ENCODE data around the gene PRKCB.
"Not testable (repeated sequence)": the region's sequence is repeated elsewhere in the genome, so short reads cannot be mapped to it uniquely, and the experiment has no call there.

The PRKCB gene

DNA sequence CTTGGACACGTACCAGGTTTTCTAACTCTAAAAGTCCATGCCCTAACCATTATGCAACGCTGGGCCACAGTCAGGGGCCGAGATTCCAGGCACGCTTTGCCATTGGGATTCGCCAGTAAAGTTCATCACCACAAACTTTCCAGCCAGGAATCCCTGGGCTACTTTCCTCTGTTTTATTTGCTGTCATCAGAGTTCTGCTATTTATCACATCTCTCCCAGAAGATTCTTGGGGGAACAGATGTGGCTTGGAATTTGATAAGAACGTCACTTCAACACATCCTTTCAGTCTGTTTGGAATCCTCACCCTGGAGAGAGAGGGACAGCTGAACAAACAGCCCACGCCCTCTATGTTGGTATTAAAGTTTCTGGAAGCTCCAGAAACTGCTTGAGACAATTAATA is 310.7 kb downstream of the PRKCB start:
- Histone ChIP-seq H3K4me3 (ENCODE audit: low read length) (no peak overlapping the region), H3K4me2 (ENCODE audit: low read length) (no peak overlapping the region), H4K20me1 (ENCODE audit: insufficient read depth, low read length) (no peaks in the 10 kb centered on the region), H2AFZ (ENCODE audit: low read depth, low read length) (no peak overlapping the region), H3K27ac (ENCODE audit: low read length) (no peak overlapping the region), H3K9me3 (ENCODE audit: insufficient read depth, low read length) (no peaks in the 10 kb centered on the region), H3K4me1 (ENCODE audit: low read length) (peaks cover 6% of the 10 kb centered on the region; the same call in 1 of the 2 replicates), H3K9ac (ENCODE audit: low read length) (no peak overlapping the region), H3K79me2 (ENCODE audit: low read length) (no peaks in the 10 kb centered on the region), H3K27me3 (ENCODE audit: low read depth, low read length) (peaks cover 6% of the 10 kb centered on the region; the same call in 1 of the 2 replicates), H3K36me3 (replicated peaks; ENCODE audit: low read depth, low read length) (no peaks in the 10 kb centered on the region)
- TF ChIP-seq EZH2phosphoT487 (IDR thresholded peaks at IDR 0.05; ENCODE audit: low read depth) = no peak

DNA sequence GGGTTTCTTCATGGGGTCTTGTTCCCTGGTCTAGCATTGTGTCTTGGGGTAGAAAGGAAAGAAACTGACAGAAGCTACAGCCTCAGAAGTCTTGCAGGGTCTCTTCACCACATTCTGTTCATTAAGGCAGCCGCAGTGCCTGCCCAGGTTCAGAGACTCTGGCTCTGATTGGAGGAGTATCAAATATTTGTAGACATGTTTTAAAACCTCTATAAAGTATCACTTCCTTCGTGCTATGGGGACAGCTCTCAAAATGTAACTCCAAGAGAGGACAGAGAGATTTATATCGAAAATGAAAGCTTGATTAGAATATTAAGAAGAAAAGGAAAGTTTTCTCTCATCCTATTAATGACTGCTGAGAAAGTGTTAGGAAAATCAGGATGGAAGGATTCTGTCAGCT is 313.3 kb downstream of the PRKCB start:
- Histone ChIP-seq H3K4me2 (ENCODE audit: low read length) (no peak overlapping the region), H3K79me2 (ENCODE audit: low read length) (no peaks in the 10 kb centered on the region), H2AFZ (ENCODE audit: low read depth, low read length) (no peak overlapping the region), H3K4me3 (ENCODE audit: low read length) (no peak overlapping the region), H3K9me3 (ENCODE audit: insufficient read depth, low read length) (no peaks in the 10 kb centered on the region), H3K9ac (ENCODE audit: low read length) (no peak overlapping the region), H3K27ac (ENCODE audit: low read length) (no peak overlapping the region), H3K36me3 (replicated peaks; ENCODE audit: low read depth, low read length) (no peaks in the 10 kb centered on the region), H4K20me1 (ENCODE audit: insufficient read depth, low read length) (no peaks in the 10 kb centered on the region), H3K27me3 (ENCODE audit: low read depth, low read length) (peaks cover 11% of the 10 kb centered on the region; the same call in 1 of the 2 replicates), H3K4me1 (ENCODE audit: low read length) (peaks cover 6% of the 10 kb centered on the region; the same call in 1 of the 2 replicates)
- TF ChIP-seq, protein P1, sequence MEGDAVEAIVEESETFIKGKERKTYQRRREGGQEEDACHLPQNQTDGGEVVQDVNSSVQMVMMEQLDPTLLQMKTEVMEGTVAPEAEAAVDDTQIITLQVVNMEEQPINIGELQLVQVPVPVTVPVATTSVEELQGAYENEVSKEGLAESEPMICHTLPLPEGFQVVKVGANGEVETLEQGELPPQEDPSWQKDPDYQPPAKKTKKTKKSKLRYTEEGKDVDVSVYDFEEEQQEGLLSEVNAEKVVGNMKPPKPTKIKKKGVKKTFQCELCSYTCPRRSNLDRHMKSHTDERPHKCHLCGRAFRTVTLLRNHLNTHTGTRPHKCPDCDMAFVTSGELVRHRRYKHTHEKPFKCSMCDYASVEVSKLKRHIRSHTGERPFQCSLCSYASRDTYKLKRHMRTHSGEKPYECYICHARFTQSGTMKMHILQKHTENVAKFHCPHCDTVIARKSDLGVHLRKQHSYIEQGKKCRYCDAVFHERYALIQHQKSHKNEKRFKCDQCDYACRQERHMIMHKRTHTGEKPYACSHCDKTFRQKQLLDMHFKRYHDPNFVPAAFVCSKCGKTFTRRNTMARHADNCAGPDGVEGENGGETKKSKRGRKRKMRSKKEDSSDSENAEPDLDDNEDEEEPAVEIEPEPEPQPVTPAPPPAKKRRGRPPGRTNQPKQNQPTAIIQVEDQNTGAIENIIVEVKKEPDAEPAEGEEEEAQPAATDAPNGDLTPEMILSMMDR (IDR thresholded peaks at IDR 0.05; ENCODE audit: low read depth, low read length) = no peak
- no peak for TF ChIP-seq EZH2phosphoT487 (IDR thresholded peaks at IDR 0.05; ENCODE audit: low read depth)

DNA sequence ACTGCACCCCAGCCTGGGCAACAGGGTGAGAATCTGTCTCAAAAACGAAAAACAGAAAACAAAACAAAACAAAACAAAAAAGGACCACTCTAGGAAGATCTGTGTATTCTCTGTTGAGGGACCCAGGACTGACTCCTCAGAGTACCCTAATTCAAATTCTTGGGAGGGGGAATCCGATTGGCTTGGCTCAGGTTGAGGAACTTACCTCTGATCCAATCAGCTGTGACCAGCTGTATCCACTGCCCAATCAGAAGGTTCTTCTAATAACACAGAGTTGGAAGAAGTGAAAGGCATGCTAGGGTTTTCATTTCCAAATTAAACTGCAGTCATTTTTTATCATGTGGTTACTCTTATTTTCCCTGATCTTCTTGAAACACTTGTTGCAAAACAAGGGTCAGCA is 314.5 kb downstream of the PRKCB start:
- no peak overlapping the region for H3K9ac ChIP-seq (ENCODE audit: low read length)
- no peaks in the 10 kb centered on the region for H3K36me3 ChIP-seq (replicated peaks; ENCODE audit: low read depth, low read length)
- no peaks in the 10 kb centered on the region for H3K79me2 ChIP-seq (ENCODE audit: low read length)
- no peak overlapping the region for H2AFZ ChIP-seq (ENCODE audit: low read depth, low read length)
- peaks cover 6% of the 10 kb centered on the region; the same call in 1 of the 2 replicates for H3K4me1 ChIP-seq (ENCODE audit: low read length)
- no peak overlapping the region for H3K4me3 ChIP-seq (ENCODE audit: low read length)
- H3K9me3 ChIP-seq (ENCODE audit: insufficient read depth, low read length) = no peaks in the 10 kb centered on the region
- H3K27me3 ChIP-seq (ENCODE audit: low read depth, low read length) = peaks cover 11% of the 10 kb centered on the region; the same call in 1 of the 2 replicates
- TF ChIP-seq, protein P1 (IDR thresholded peaks at IDR 0.05; ENCODE audit: low read depth, low read length) = no peak
- no peak for TF ChIP-seq EZH2phosphoT487 (IDR thresholded peaks at IDR 0.05; ENCODE audit: low read depth)
- H4K20me1 ChIP-seq (ENCODE audit: insufficient read depth, low read length) = no peaks in the 10 kb centered on the region
- no peak overlapping the region for H3K27ac ChIP-seq (ENCODE audit: low read length)
- H3K4me2 ChIP-seq (ENCODE audit: low read length) = no peak overlapping the region

DNA sequence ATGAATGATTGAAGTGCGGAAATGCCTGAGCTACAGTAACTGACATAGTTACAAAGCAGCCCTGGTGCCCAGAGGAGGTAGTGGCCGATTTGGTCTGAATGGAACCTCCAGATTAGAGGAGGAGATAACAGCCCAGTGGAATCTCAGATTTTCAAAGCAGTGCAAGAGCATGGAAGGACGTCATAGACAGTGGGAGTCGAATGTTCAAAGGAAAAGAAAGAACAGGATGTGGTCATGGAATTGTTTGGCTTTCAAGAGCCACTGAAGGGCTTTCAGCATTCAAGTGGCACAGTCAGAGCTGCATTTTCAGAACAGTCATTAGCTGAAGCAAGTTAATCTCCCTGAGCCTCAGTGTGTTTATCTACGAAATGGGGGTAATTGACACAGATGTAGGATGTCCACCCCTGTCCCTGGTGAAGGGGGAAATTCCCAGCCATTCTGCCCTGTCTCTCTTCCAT is 315.7 kb downstream of the PRKCB start:
- Histone ChIP-seq H3K27me3 (ENCODE audit: low read depth, low read length) (peaks cover 14% of the 10 kb centered on the region; the same call in 1 of the 2 replicates), H3K36me3 (replicated peaks; ENCODE audit: low read depth, low read length) (no peaks in the 10 kb centered on the region), H4K20me1 (ENCODE audit: insufficient read depth, low read length) (no peaks in the 10 kb centered on the region), H3K9ac (ENCODE audit: low read length) (no peak overlapping the region), H3K4me1 (ENCODE audit: low read length) (peaks cover 6% of the 10 kb centered on the region; the same call in 1 of the 2 replicates), H3K4me3 (ENCODE audit: low read length) (no peak overlapping the region), H2AFZ (ENCODE audit: low read depth, low read length) (no peak overlapping the region), H3K79me2 (ENCODE audit: low read length) (no peaks in the 10 kb centered on the region), H3K27ac (ENCODE audit: low read length) (no peak overlapping the region), H3K9me3 (ENCODE audit: insufficient read depth, low read length) (no peaks in the 10 kb centered on the region), H3K4me2 (ENCODE audit: low read length) (no peak overlapping the region)
- TF ChIP-seq EZH2phosphoT487 (IDR thresholded peaks at IDR 0.05; ENCODE audit: low read depth) = no peak
- TF ChIP-seq, protein P1 (IDR thresholded peaks at IDR 0.05; ENCODE audit: low read depth, low read length) = no peak

DNA sequence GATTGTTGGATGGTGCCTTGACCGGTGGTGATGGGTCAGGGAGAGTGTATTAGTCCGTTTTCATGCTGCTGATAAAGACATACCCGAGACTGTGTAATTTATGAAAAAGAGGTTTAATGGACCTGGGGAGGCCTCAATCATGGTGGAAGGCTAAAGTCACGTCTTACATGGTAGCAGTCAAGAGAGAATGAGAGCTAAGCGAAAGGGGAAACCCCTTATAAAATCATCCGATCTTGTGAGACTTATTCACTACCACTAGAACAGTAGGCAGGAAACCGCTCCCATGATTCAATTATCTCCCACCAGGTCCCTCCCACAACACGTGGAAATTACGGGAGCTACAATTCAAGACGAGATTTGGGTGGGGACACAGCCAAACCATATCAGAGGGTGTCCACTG is 316.3 kb downstream of the PRKCB start:
- not testable (repeated sequence) for H3K79me2 ChIP-seq (ENCODE audit: low read length); H3K4me3 ChIP-seq (ENCODE audit: low read length); H3K27ac ChIP-seq (ENCODE audit: low read length); H3K4me2 ChIP-seq (ENCODE audit: low read length); H2AFZ ChIP-seq (ENCODE audit: low read depth, low read length); H3K9ac ChIP-seq (ENCODE audit: low read length); H3K9me3 ChIP-seq (ENCODE audit: insufficient read depth, low read length); H4K20me1 ChIP-seq (ENCODE audit: insufficient read depth, low read length); H3K36me3 ChIP-seq (replicated peaks; ENCODE audit: low read depth, low read length); H3K4me1 ChIP-seq (ENCODE audit: low read length)
- peaks cover 14% of the 10 kb centered on the region; the same call in 1 of the 2 replicates for H3K27me3 ChIP-seq (ENCODE audit: low read depth, low read length)

All from OCI-LY3 (cell line).